IMR-90 (cell line): Measurements from ENCODE around the gene AKAP1. TPM values are rescaled to one million over a fixed set of nuclear protein-coding genes. Genes with fewer than 3 reads are reported as not detected.

Experiments
- ATAC-seq: fragments of 200-7000 bp; cut with Tn5 transposase; 2 replicates; pipeline ENCODE4 v1.9.1; 2020; ENCODE audit warnings: low read depth, mild to moderate bottlenecking, moderate library complexity
- BruUV-seq: library from RNA; stranded (reverse); fragments of 400-500 nt; replicated peaks from 2 replicates; lab custom pipeline; 2021; lab: Mats Ljungman, UMichigan
- CTCF ChIA-PET: fragments of 300-600 bp; formaldehyde crosslinking; extraction: SDS; loops from one replicate; lab custom pipeline; 2021; ENCODE audit warnings: antibody characterized with exemption; lab: Yijun Ruan, JAX
- POLR2A ChIA-PET: fragments of 300-600 bp; sonication (Branson Sonifier 250); formaldehyde crosslinking; loops from one replicate; lab custom pipeline; 2022; ENCODE audit warnings: antibody characterized with exemption; ENCODE audit not compliant: unreplicated experiment; lab: Charles Lee
- DNase-seq: peaks from one replicate; pipeline ENCODE4 v3.0.0; 2013
- H2AFZ ChIP-seq: replicated peaks from 2 replicates; pipeline ENCODE3; 2013; ENCODE audit warnings: low read length, mild to moderate bottlenecking; ENCODE audit not compliant: poor library complexity
- H2AK5ac ChIP-seq: 2 replicates; pipeline ENCODE4 v1.6.1; 2013; ENCODE audit warnings: low read depth, low read length, inconsistent platforms
- H2AK9ac ChIP-seq: replicated peaks from 2 replicates; pipeline ENCODE3; 2013; ENCODE audit warnings: mild to moderate bottlenecking, low read depth, low read length, moderate library complexity; ENCODE audit not compliant: poor library complexity
- H2BK120ac ChIP-seq: 2 replicates; pipeline ENCODE4 v1.6.1; 2013; ENCODE audit warnings: low read depth, low read length, inconsistent platforms
- H2BK15ac ChIP-seq: 3 replicates; pipeline ENCODE4 v1.6.1; 2013; ENCODE audit warnings: low read depth, low read length, inconsistent platforms
- H2BK20ac ChIP-seq: 2 replicates; pipeline ENCODE4 v1.6.1; 2013; ENCODE audit warnings: low read depth, mild to moderate bottlenecking, inconsistent platforms, low read length, moderate library complexity
- H2BK5ac ChIP-seq: 2 replicates; pipeline ENCODE4 v1.6.1; 2013; ENCODE audit warnings: mild to moderate bottlenecking, low read depth, low read length, inconsistent platforms; ENCODE audit not compliant: poor library complexity, severe bottlenecking
- H3K14ac ChIP-seq: replicated peaks from 2 replicates; pipeline ENCODE4 v1.6.1; 2013; ENCODE audit warnings: low read depth, low read length, inconsistent platforms
- H3K18ac ChIP-seq: 2 replicates; pipeline ENCODE4 v1.6.1; 2013; ENCODE audit warnings: low read depth, low read length, control low read depth
- H3K23ac ChIP-seq: 2 replicates; pipeline ENCODE4 v1.6.1; 2013; ENCODE audit warnings: low read depth, low read length, inconsistent platforms
- H3K27ac ChIP-seq: 2 replicates; pipeline ENCODE4 v1.5.1; 2013; ENCODE audit warnings: mild to moderate bottlenecking, control low read depth, low read length; ENCODE audit not compliant: insufficient read depth
- H3K27me3 ChIP-seq: 2 replicates; pipeline ENCODE4 v1.6.1; 2013; ENCODE audit warnings: low read length; ENCODE audit not compliant: control insufficient read depth, insufficient read depth
- H3K36me3 ChIP-seq: 2 replicates; pipeline ENCODE4 v1.6.1; 2013; ENCODE audit warnings: low read length, mixed read lengths; ENCODE audit not compliant: control insufficient read depth, insufficient read depth
- H3K4ac ChIP-seq: 2 replicates; pipeline ENCODE4 v1.6.1; 2013; ENCODE audit warnings: low read depth, low read length, inconsistent platforms
- H3K4me1 ChIP-seq: 2 replicates; pipeline ENCODE4 v1.6.1; 2013; ENCODE audit warnings: low read length, mixed read lengths; ENCODE audit not compliant: control insufficient read depth, insufficient read depth
- H3K4me2 ChIP-seq: 2 replicates; pipeline ENCODE4 v1.6.1; 2013; ENCODE audit warnings: low read depth, mild to moderate bottlenecking, control low read depth, low read length, moderate library complexity
- H3K4me3 ChIP-seq: 2 replicates; pipeline ENCODE4 v1.5.1; 2013; ENCODE audit warnings: low read depth, mild to moderate bottlenecking, control low read depth, low read length, moderate library complexity; ENCODE audit not compliant: insufficient read depth
- H3K56ac ChIP-seq: 2 replicates; pipeline ENCODE4 v1.6.1; 2013; ENCODE audit warnings: low read length, inconsistent platforms; ENCODE audit not compliant: insufficient read depth; ENCODE audit errors: extremely low read depth
- H3K79me1 ChIP-seq, 2 experiments: 2 replicates each; pipeline ENCODE4 v1.6.1; 2013; ENCODE audit warnings: low read length in 2 of 2, inconsistent platforms in 1 of 2, low read depth in 1 of 2
- H3K9ac ChIP-seq: 2 replicates; pipeline ENCODE4 v1.6.1; 2013; ENCODE audit warnings: low read depth, low read length, control low read depth
- H3K9me1 ChIP-seq: 2 replicates; pipeline ENCODE4 v1.6.1; 2013; ENCODE audit warnings: low read length, inconsistent platforms; ENCODE audit not compliant: insufficient read depth
- H3K9me3 ChIP-seq: 2 replicates; pipeline ENCODE4 v1.6.1; 2013; ENCODE audit warnings: low read length; ENCODE audit not compliant: control insufficient read depth, insufficient read depth
- H4K20me1 ChIP-seq: 2 replicates; pipeline ENCODE4 v1.6.1; 2013; ENCODE audit warnings: low read length, inconsistent platforms; ENCODE audit not compliant: insufficient read depth
- H4K5ac ChIP-seq: 2 replicates; pipeline ENCODE4 v1.6.1; 2013; ENCODE audit warnings: mild to moderate bottlenecking, low read depth, low read length, control low read depth
- H4K8ac ChIP-seq, 2 experiments: 2 replicates each; pipeline ENCODE4 v1.6.1; 2013; ENCODE audit warnings: low read depth in 2 of 2, low read length in 2 of 2, control low read depth in 1 of 2, inconsistent platforms in 1 of 2
- H4K91ac ChIP-seq: 2 replicates; pipeline ENCODE4 v1.6.1; 2013; ENCODE audit warnings: low read depth, low read length, inconsistent platforms; ENCODE audit not compliant: insufficient read depth
- CEBPB ChIP-seq: IDR thresholded peaks from 2 replicates; pipeline ENCODE4 v1.6.1; 2012; ENCODE audit warnings: low read depth, low read length, improper control_type of control experiment
- CHD1 ChIP-seq: IDR thresholded peaks from 2 replicates; pipeline ENCODE4 v1.6.1; 2012; ENCODE audit warnings: low read depth, low read length, improper control_type of control experiment
- ELK1 ChIP-seq: fragments of 150-350 bp; IDR thresholded peaks from 2 replicates; pipeline ENCODE4 v1.6.1; 2016; ENCODE audit warnings: low read depth, mild to moderate bottlenecking, low read length, moderate library complexity, borderline replicate concordance
- MAZ ChIP-seq: IDR thresholded peaks from 2 replicates; pipeline ENCODE4 v1.6.1; 2012; ENCODE audit warnings: low read depth, mild to moderate bottlenecking, low read length, improper control_type of control experiment, moderate library complexity, borderline replicate concordance
- MXI1 ChIP-seq: IDR thresholded peaks from 2 replicates; pipeline ENCODE4 v1.6.1; 2012; ENCODE audit warnings: low read depth, mild to moderate bottlenecking, low read length, moderate library complexity, borderline replicate concordance
- POLR2A ChIP-seq: IDR thresholded peaks from 2 replicates; pipeline ENCODE4 v1.6.1; 2012; ENCODE audit warnings: mild to moderate bottlenecking, low read depth, low read length
- RFX5 ChIP-seq: IDR thresholded peaks from 2 replicates; pipeline ENCODE4 v1.8.0; 2012; ENCODE audit warnings: low read depth, mild to moderate bottlenecking, low read length, moderate library complexity
- USF2 ChIP-seq: fragments of 150-350 bp; IDR thresholded peaks from 2 replicates; pipeline ENCODE4 v1.6.1; 2017; ENCODE audit warnings: mild to moderate bottlenecking, antibody characterized with exemption, low read length, low read depth
- WGBS, 2 experiments: methylation state at CpG; one replicate each; pipeline versions ENCODE4 v1.1.5 to v1.1.7; 2013; ENCODE audit warnings: missing lambda C conversion rate in 2 of 2; ENCODE audit not compliant: insufficient read length in 1 of 2; ENCODE audit errors: extremely low coverage in 2 of 2; 5-methylcytosine and 5-hydroxymethylcytosine counted together
- dilution Hi-C: fragments of 300-500 bp; cut with HindIII; formaldehyde crosslinking; loops from one replicate; pipeline ENCODE4 v1.14.3; 2018; ENCODE audit warnings: low sequenced_read_pairs; ENCODE audit not compliant: unreplicated experiment
- in situ Hi-C: fragments of 300-500 bp; cut with MboI; formaldehyde crosslinking; loops from 3 replicates; pipeline ENCODE4 v1.14.3; 2019; ENCODE audit warnings: low sequenced_read_pairs, inconsistent platforms, mixed read lengths
- intact Hi-C: fragments of 100-400 bp; cut with micrococcal nuclease; formaldehyde crosslinking; loops from 2 replicates; pipeline ENCODE4 v1.10.0; 2022
- polyA plus RNA-seq, 3 experiments: library from polyadenylated mRNA; depleted of rRNA; stranded (reverse); fragments of >200 nt; gene quantifications; 2 replicates each; pipeline ENCODE4 v1.2.3, GENCODE V29; 2012; ENCODE audit warnings: low replicate concordance in 1 of 3
- total RNA-seq: library from RNA; depleted of rRNA; stranded (reverse); fragments of >200 nt; gene quantifications from 2 replicates; pipeline ENCODE4 v1.2.3, GENCODE V29; 2012

AKAP1 gene
- total and polyA plus RNA-seq, 2 of the 4 experiments (the other 2 are of a cell fraction): 10.2 to 17.4 TPM

DNA sequence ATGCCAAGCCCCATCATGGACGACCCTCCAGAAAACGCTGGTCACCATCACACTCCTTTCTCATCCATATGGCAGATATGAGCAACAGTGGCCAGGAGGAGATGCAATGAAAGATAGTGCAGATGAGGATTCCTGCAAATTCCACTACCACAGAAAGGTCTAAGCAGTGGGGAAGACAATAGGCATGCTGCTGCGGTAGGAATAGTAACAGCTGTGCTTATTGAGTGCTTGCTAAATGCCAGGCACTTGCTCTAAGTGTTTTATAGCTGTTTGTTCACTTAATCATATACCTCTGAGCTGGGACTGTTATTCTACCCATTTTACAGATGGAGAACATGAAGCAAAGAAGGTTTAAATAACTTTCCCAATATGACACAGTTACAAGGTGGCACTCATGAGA is 46.6 kb upstream of the AKAP1 start:
- H3K79me1 ChIP-seq: no peaks in the 10 kb centered on the region
- H3K4me3 ChIP-seq: no peak overlapping the region
- H3K14ac ChIP-seq: no peak overlapping the region
- no peaks in the 10 kb centered on the region for H3K9me3 ChIP-seq
- TF ChIP-seq POLR2A (no peak), CEBPB (no peak), MXI1 (no peak), MAZ (no peak), CHD1 (no peak), RFX5 (no peak), USF2 (no peak), ELK1 (no peak)
- no peak overlapping the region for H2BK20ac ChIP-seq
- H2BK15ac ChIP-seq: no peak overlapping the region
- no peak overlapping the region for H3K4me2 ChIP-seq
- in situ Hi-C loops (no loop called here), intact Hi-C loops (no loop called here), dilution Hi-C loops (no loop called here)
- no peak for ATAC-seq
- no peak overlapping the region for H2BK5ac ChIP-seq
- H3K36me3 ChIP-seq: no peaks in the 10 kb centered on the region
- POLR2A ChIA-PET: no interaction called here
- no peak overlapping the region for H2AFZ ChIP-seq
- CTCF ChIA-PET: no interaction called here
- no peak overlapping the region for H2AK9ac ChIP-seq
- no peak overlapping the region for H3K4ac ChIP-seq
- H3K18ac ChIP-seq: no peak overlapping the region
- DNase-seq: no peak
- no peak overlapping the region for H3K9ac ChIP-seq
- H3K56ac ChIP-seq: no peak overlapping the region
- no peak overlapping the region for H4K8ac ChIP-seq
- no peak overlapping the region for H2AK5ac ChIP-seq
- no peak overlapping the region for H4K91ac ChIP-seq
- WGBS, 2 experiments: no CpG with 5 or more reads among the region's 3 CpGs
- H3K27me3 ChIP-seq: peaks cover 17% of the 10 kb centered on the region
- no peak overlapping the region for H4K5ac ChIP-seq
- no peak overlapping the region for H3K23ac ChIP-seq
- H2BK120ac ChIP-seq: no peak overlapping the region
- H4K20me1 ChIP-seq: no peaks in the 10 kb centered on the region
- BruUV-seq: no TSS peak
- H3K9me1 ChIP-seq: no peaks in the 10 kb centered on the region
- no peaks in the 10 kb centered on the region for H3K4me1 ChIP-seq
- H3K27ac ChIP-seq: no peak overlapping the region
